Cardiac fibroblast (primary cell): ENCODE measurements around the gene SFMBT2.

Experiments used
- DNase-seq, 2 donors: peaks; one replicate each; pipeline versions ENCODE4 v3.0.0 to v3.0.0-alpha.2; 2010; ENCODE audit warnings: low read depth in 2 of 2
- H3K4me3 ChIP-seq, 2 donors: replicated peaks in 1 of 2; 1 replicate in 1 of 2; 2 replicates in 1 of 2; pipeline ENCODE4 v1.5.1; 2011; ENCODE audit warnings: low read depth in 2 of 2, low read length in 2 of 2, mild to moderate bottlenecking in 2 of 2, moderate library complexity in 1 of 2
- TF ChIP-seq, protein P1 (sequence below): IDR thresholded peaks from one replicate; pipeline ENCODE4 v1.5.1; 2011; ENCODE audit warnings: low read depth, mild to moderate bottlenecking, low read length, inconsistent platforms

Gene SFMBT2

DNA sequence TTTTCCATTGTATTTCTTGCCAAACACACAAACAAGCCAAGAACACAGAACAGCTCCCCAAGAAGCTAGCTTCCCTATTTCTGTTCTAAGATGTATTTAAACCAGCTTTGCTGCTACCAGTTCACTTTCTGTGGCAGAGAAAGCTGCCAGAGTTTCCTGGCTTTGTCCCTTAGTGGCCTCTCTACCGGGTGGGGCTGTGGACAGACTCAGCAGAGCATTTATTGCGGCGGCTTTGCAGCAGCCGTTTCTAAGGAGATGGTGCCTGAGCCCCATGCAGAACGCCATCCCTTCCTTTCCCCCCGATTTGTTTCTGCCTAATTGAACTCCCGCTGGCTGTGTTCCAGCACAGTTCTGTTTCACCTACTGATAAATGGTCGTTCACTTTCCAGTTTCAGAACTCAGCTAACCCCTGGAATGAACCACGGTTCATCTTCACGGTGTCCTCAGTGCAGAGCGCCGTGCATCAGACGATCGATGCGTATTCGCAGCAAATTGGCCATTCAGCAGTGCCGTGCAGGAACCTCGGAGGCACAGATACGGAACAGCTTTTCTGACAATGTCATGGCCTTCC, 33.8 kb upstream of the SFMBT2 start:
- H3K4me3 ChIP-seq = no peak overlapping the region
- TF ChIP-seq, protein P1, sequence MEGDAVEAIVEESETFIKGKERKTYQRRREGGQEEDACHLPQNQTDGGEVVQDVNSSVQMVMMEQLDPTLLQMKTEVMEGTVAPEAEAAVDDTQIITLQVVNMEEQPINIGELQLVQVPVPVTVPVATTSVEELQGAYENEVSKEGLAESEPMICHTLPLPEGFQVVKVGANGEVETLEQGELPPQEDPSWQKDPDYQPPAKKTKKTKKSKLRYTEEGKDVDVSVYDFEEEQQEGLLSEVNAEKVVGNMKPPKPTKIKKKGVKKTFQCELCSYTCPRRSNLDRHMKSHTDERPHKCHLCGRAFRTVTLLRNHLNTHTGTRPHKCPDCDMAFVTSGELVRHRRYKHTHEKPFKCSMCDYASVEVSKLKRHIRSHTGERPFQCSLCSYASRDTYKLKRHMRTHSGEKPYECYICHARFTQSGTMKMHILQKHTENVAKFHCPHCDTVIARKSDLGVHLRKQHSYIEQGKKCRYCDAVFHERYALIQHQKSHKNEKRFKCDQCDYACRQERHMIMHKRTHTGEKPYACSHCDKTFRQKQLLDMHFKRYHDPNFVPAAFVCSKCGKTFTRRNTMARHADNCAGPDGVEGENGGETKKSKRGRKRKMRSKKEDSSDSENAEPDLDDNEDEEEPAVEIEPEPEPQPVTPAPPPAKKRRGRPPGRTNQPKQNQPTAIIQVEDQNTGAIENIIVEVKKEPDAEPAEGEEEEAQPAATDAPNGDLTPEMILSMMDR = no peak
- no peak for DNase-seq

DNA sequence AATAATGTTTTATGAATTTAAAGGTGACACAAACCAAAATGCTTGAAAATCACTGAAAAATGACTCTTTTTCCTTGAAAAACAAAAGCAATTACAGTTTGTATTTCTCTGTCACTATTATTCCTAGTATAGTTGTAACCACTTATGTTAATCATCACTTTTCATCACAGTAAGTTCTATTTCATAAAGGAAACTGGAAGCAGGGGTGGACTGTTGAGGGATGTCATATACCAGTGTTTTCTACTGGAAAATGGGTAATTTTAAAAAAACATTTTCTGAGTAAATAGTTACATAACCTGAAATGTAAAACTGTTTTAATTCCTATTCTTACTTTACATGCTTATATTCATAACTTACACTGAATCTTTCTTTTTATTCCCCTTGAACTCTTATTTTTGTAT, 32.2 kb upstream of the SFMBT2 start:
- no peak overlapping the region for H3K4me3 ChIP-seq
- TF ChIP-seq, protein P1 = no peak
- DNase-seq = no peak

DNA sequence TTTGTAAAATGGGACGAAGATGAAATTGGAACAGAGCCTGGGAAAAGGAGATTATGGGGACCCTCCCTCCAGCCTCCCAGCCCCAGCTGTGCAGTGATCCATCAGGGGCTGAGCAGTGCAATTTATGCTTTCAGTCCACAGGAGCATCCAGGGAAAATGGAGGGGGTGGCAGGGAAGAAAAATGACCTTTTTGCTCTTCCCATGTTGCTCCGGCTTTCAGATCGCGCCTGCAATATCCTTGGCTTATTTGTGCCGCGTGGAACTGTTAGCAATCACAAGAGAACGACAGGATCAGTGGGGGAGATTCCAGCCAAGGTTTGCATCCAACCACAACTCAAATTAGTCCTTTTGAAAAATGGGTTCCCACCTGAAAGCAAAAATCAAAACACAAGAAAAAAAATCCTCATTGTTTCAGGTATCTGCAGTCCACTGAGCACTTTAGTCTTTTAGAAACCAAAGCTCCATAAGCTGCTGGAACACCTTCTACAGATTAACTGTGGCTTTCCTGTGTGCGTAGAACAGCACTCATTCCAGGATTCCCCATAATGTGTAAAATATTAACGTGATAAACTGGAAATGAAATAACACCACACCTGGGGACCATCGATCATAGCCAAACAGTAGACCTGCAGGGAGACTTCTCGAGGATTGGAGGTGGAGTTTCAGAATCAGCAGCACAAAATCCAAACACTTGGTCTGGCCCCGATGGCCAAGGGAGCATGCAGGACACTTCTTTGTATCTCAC, 30.7 kb upstream of the SFMBT2 start:
- TF ChIP-seq, protein P1 = no peak
- no peak for DNase-seq
- no peak overlapping the region for H3K4me3 ChIP-seq

DNA sequence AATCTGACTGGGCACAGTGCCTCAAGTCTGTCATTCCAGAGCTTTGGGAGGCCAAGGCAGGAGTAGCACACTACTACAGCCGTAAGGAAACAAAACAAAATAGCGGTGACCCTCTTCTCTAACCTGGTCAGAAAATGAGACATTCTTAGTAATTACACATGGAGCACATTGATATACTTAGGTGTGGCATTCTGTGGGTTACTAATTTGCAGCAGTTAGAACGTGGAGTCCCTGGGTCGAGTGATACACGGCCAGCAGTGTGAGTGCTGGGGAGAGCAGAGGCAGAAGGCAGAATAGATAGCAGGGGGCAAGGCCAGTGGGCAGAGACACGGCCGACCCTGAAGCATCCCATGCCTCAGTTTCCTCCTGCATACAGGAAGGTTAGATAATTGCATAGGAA, 28.9 kb upstream of the SFMBT2 start:
- DNase-seq = no peak
- TF ChIP-seq, protein P1 = no peak
- no peak overlapping the region for H3K4me3 ChIP-seq

DNA sequence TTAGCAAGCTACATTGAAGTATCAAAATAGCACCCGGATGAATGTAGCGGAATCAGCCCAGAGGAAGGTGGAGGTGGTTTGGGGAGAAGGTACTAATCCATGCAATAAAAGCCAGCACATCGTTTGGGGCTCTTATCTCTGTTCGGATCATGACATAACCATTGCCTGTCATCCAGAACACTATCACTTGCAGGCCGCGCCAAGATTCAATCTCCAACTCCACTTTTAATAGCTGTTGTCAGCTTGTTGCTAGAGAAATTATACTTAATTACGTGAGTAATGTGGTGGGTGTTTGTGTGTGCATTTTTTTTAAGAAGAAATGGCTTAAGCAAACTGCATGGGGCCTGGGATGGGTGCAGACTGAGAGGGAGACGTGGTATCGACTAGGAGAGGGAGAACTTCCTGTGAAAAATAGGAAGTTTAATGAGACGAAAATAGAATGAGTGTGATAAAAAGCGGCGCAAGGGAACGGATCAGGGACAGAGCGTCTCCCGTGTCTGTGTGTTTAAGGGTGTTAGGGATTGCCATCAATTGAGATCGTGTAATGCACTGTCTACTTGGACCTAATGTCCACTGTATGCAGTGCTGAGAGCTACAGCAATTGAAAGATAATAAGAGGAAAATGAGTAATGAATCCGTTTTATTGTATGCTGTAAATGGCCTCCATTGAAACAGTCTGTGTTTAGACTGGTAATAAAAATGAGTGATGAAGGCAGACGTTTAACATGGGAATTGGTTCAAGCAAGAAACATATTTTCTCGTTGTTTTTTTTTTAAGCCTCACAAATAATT, 27.6 kb upstream of the SFMBT2 start:
- TF ChIP-seq, protein P1 = no peak
- DNase-seq = no peak
- H3K4me3 ChIP-seq = no peak overlapping the region

DNA sequence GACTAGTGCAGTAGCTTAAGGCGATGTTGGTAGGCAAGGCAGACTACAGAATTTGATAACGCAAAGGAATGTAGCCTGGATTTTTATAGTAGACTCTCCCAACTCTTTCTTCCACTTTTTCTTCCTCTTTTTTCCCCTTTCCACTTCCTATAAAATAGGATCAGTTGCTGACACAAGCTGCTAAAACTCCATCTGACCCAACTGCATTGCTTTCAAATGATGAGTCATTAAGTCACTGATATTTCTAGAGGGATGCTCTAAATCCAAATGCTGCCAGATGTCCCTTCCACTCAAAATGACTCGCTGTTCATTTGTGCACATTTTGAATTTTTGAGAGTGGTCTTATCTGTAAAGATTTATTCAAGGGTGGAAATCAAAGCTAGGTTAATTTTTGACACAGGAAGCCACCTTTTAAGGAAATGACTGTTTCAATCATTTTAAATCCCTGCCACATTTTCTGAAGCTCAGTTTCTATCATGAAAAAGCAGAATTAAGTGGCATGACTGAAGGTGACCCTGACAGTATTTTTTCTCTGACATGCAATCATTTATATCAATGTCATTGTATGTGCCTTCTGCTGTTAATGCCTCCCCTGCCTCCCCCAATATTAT, 25.8 kb upstream of the SFMBT2 start:
- no peak overlapping the region for H3K4me3 ChIP-seq
- TF ChIP-seq, protein P1 = no peak
- DNase-seq = no peak
